ENCODE results near the gene TMEM178B.

Gene TMEM178B

DNA sequence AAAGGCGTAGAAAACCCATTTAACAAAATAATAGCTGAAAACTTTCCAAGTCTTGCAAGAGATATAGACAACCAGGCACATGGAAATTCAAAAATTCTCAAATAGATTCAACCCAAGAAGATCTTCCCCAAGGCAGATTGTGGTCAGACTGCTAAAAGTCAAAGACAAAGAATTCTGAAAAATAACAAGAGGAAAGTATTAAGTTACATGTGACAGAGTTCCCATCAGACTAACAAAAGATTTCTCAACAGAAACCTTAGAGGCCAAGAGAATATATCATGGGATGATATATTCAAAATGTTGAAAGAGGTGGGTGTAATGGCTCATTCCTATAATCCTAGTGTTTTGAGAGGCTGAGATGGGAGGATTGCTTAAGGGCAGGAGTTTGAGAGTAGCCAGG is 59.8 kb downstream of the TMEM178B start:
- TF ChIP-seq, protein P1, sequence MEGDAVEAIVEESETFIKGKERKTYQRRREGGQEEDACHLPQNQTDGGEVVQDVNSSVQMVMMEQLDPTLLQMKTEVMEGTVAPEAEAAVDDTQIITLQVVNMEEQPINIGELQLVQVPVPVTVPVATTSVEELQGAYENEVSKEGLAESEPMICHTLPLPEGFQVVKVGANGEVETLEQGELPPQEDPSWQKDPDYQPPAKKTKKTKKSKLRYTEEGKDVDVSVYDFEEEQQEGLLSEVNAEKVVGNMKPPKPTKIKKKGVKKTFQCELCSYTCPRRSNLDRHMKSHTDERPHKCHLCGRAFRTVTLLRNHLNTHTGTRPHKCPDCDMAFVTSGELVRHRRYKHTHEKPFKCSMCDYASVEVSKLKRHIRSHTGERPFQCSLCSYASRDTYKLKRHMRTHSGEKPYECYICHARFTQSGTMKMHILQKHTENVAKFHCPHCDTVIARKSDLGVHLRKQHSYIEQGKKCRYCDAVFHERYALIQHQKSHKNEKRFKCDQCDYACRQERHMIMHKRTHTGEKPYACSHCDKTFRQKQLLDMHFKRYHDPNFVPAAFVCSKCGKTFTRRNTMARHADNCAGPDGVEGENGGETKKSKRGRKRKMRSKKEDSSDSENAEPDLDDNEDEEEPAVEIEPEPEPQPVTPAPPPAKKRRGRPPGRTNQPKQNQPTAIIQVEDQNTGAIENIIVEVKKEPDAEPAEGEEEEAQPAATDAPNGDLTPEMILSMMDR (IDR thresholded peaks at IDR 0.05; ENCODE audit: low read depth, low read length, missing control alignments): no peak
- no peak for DNase-seq (ENCODE audit: extremely low read depth, low read depth)
- H3K4me3 ChIP-seq (replicated peaks; ENCODE audit: low read depth, low read length): no peak overlapping the region

GRCh38 chr7:141142058-141142457 is 68.2 kb downstream of the TMEM178B start:
- H3K4me3 ChIP-seq (replicated peaks; ENCODE audit: low read depth, low read length): no peak overlapping the region
- DNase-seq (ENCODE audit: extremely low read depth, low read depth): no peak
- TF ChIP-seq, protein P1 (IDR thresholded peaks at IDR 0.05; ENCODE audit: low read depth, low read length, missing control alignments): no peak

DNA sequence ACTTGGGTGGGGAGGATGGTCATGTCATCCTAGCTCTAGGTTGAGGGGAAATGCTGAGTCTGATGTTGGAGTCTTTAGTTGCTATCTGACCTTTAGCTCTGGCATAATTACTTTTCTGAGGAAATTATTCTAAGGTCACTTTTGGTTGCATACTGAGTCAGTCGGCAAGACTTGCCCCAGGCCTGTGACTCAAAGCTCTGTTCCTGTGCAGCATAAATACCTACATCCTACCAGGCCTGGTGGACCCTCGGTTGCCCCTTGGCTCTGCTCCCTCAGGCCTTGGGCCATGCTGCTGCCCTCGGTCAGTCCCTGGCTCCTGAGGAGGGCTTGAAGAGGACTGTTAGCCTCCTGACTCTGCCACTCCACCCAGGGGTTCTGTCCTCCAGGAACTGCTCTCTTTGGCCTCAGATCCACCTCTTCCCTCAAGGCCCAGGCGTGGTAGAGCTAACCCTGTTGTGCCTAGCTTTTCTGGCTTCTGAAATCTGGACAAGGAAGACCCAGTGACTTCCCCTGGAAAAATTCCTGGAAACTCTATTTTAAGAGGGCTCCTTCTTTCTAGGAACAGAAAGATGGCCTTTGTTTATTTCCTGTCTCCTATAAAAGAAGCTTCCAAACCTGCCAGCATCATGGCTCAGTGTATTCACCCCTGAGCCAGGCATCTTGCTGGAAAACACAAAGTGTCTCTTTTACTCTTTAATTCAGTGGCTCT is 71.2 kb downstream of the TMEM178B start:
- TF ChIP-seq, protein P1 (IDR thresholded peaks at IDR 0.05; ENCODE audit: low read depth, low read length, missing control alignments): no peak
- DNase-seq (ENCODE audit: extremely low read depth, low read depth): no peak
- H3K4me3 ChIP-seq (replicated peaks; ENCODE audit: low read depth, low read length): no peak overlapping the region

DNA sequence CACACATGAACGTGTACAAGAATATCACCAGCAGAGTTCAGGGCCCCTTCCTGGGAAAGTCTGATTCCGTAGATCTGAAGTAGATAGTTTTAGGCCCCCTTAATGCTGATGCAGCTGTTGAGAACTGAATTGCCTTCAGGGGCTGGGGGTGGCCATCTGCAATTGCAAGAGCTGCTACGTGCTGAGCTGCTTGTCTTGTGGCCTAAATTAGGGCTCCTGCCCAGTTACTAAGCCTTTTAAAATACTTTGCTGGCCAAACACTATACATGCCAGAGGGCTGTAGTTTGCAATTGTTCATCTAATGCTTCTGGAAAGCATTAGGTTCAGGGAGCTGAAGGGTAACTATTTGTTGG is 71.7 kb downstream of the TMEM178B start:
- no peak overlapping the region for H3K4me3 ChIP-seq (replicated peaks; ENCODE audit: low read depth, low read length)
- TF ChIP-seq, protein P1 (IDR thresholded peaks at IDR 0.05; ENCODE audit: low read depth, low read length, missing control alignments): no peak
- no peak for DNase-seq (ENCODE audit: extremely low read depth, low read depth)

GRCh38 chr7:141147482-141147881 is 73.6 kb downstream of the TMEM178B start:
- no peak overlapping the region for H3K4me3 ChIP-seq (replicated peaks; ENCODE audit: low read depth, low read length)
- DNase-seq (ENCODE audit: extremely low read depth, low read depth): no peak
- TF ChIP-seq, protein P1 (IDR thresholded peaks at IDR 0.05; ENCODE audit: low read depth, low read length, missing control alignments): no peak

GRCh38 chr7:141150465-141150864 is 76.6 kb downstream of the TMEM178B start:
- TF ChIP-seq, protein P1 (IDR thresholded peaks at IDR 0.05; ENCODE audit: low read depth, low read length, missing control alignments): no peak
- DNase-seq (ENCODE audit: extremely low read depth, low read depth): no peak
- H3K4me3 ChIP-seq (replicated peaks; ENCODE audit: low read depth, low read length): no peak overlapping the region

DNA sequence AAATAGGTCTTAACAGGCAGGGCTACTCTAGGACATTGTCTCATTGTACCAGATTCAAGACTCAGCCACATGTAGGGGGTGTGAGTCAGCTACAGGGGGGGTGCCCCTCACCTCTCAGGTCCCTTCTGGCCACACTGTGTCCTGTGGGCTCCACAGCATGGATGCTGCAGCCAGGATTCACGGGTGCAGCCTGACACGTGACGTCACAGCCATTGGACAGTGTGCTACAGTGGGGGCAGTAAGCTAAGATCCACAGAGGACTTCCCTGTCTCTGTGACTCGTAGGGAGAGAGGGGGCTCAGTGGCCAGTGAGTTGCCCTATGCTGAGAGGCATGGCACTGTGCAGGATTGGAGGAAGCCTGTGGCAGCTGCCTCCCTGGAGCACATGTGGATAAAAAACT is 77.9 kb downstream of the TMEM178B start:
- DNase-seq (ENCODE audit: extremely low read depth, low read depth): no peak
- TF ChIP-seq, protein P1 (IDR thresholded peaks at IDR 0.05; ENCODE audit: low read depth, low read length, missing control alignments): no peak
- H3K4me3 ChIP-seq (replicated peaks; ENCODE audit: low read depth, low read length): no peak overlapping the region

All from HFF-Myc (cell line).